ENCODE results near the gene TRMT11. TPM values are rescaled to one million over a fixed set of nuclear protein-coding genes. Genes with fewer than 3 reads are reported as not detected.

The TRMT11 gene
- total RNA-seq, 6 donors from 2014 or later: 13.8 to 66.0 (median 25.5) TPM

DNA sequence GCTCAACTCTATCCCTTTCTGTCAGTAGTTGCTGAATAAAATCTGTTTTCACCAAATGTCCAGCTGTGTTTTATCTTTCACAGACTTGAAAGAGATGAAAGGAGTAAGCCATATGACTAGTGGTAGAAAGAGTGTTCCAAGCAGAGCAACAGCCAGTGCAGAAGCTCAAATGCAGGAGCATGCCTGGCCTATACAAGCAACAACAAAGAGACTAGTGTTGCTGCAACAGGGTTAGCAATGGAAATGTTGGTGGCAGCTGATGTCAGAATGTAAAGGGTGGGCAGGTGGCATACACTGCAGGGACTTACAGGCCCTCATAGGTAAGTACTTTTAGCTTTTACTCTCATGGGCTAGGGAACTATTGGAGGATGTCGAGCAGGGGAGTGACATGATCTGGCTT is 35.0 kb upstream of the TRMT11 start:
- H3K9me3 ChIP-seq: no peaks in the 10 kb centered on the region
- no peak overlapping the region for H3K4me3 ChIP-seq
- DNase-seq (no peak), ATAC-seq (ENCODE audit: low FRiP score in 2 of 2) (no peak)
- no peak overlapping the region for H3K27ac ChIP-seq
- H3K36me3 ChIP-seq: no peaks in the 10 kb centered on the region
- no peaks in the 10 kb centered on the region for H3K27me3 ChIP-seq
- H3K4me1 ChIP-seq: peaks cover 7 to 17% (median 14%) of the 10 kb centered on the region in 4 donors
- WGBS, 2 donors: 88 to 95% methylated on average over 1 of the region's 1 CpG
- no peak for TF ChIP-seq POLR2A (IDR thresholded peaks at IDR 0.05)
- TF ChIP-seq POLR2AphosphoS5 (IDR thresholded peaks at IDR 0.05): no peak
- TF ChIP-seq, protein P1, sequence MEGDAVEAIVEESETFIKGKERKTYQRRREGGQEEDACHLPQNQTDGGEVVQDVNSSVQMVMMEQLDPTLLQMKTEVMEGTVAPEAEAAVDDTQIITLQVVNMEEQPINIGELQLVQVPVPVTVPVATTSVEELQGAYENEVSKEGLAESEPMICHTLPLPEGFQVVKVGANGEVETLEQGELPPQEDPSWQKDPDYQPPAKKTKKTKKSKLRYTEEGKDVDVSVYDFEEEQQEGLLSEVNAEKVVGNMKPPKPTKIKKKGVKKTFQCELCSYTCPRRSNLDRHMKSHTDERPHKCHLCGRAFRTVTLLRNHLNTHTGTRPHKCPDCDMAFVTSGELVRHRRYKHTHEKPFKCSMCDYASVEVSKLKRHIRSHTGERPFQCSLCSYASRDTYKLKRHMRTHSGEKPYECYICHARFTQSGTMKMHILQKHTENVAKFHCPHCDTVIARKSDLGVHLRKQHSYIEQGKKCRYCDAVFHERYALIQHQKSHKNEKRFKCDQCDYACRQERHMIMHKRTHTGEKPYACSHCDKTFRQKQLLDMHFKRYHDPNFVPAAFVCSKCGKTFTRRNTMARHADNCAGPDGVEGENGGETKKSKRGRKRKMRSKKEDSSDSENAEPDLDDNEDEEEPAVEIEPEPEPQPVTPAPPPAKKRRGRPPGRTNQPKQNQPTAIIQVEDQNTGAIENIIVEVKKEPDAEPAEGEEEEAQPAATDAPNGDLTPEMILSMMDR (IDR thresholded peaks at IDR 0.05): no peak
- no peak for TF ChIP-seq EP300 (IDR thresholded peaks at IDR 0.05)

DNA sequence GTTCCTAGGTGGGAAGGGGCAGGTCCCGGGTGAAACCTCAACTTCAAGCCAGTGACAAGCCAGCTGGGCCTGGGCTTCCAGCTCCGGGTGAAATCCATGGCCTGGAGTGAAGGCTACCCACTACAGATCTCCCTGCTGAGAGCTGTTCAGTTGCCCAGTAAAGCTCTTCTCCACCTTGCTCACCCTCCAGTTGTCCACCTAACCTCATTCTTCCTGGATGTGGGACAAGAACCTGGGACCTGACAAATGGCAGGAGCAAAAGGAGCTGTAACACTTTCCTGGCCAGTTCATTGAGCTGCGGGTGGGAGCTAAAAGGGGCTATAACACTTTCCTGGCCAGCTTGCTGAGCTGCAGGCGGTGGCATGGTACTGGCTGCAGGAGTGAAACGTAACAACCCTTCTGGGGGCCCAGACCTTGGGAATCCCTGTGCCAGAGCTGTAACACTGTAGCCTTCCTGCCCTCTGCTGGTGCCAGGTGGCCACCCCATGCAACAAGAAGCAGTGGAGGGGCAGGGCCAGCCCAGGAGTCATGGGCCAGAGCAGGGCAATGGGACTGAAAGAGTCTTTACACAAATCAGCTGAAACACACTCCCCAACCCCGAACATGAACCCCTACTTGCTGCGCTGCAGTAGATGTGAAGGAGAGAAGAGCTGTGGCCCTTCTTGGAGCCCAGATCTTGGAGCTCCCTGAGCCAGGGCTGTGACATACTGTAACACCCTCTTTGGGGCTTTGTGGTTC is 33.4 kb upstream of the TRMT11 start:
- 92 to 94% methylated on average over 5 to 7 of the region's 7 CpGs for WGBS, 2 donors
- Histone ChIP-seq H3K27ac (no peak overlapping the region), H3K27me3 (no peaks in the 10 kb centered on the region), H3K4me3 (no peak overlapping the region), H3K36me3 (no peaks in the 10 kb centered on the region), H3K4me1 (peaks cover 6 to 13% (median 10%) of the 10 kb centered on the region in 4 donors), H3K9me3 (no peaks in the 10 kb centered on the region)
- ATAC-seq (ENCODE audit: low FRiP score in 2 of 2) (no peak), DNase-seq (no peak)
- TF ChIP-seq, protein P1 (IDR thresholded peaks at IDR 0.05): peak in 3 of 6 experiments; percentile 8 to 26 (median 20)
- TF ChIP-seq EP300 (IDR thresholded peaks at IDR 0.05) (no peak), POLR2A (IDR thresholded peaks at IDR 0.05) (no peak), POLR2AphosphoS5 (IDR thresholded peaks at IDR 0.05) (no peak)

DNA sequence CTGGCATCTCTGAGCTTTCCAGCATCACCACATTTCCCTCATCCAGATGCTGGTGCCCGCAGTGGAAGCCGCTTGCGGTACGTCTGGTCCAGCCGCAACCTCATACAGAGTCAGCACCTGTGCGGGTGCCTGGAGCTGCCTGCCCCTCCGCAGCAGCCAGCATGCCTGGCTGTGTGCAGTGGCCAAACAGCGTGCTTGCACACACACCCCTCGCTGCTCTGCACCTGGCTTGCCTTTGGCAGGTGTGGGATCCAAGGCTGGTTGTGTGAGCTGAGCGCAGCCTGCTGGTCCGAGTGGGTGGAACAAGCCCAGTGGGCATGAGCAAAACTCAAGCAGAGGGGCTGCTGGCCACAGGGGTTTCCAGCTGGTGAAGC is 32.9 kb upstream of the TRMT11 start:
- TF ChIP-seq, protein P1 (IDR thresholded peaks at IDR 0.05): peak in 2 of 6 experiments; percentile 24 to 38
- TF ChIP-seq EP300 (IDR thresholded peaks at IDR 0.05) (no peak), POLR2A (IDR thresholded peaks at IDR 0.05) (no peak)
- DNase-seq: peak; percentile 37 to 74
- Histone ChIP-seq H3K9me3 (no peaks in the 10 kb centered on the region), H3K36me3 (no peaks in the 10 kb centered on the region), H3K4me3 (no peak overlapping the region), H3K27ac (no peak overlapping the region), H3K27me3 (no peaks in the 10 kb centered on the region), H3K4me1 (peaks cover 9 to 18% (median 14%) of the 10 kb centered on the region in 4 donors)
- ATAC-seq (ENCODE audit: low FRiP score in 2 of 2): no peak
- 63 to 82% methylated on average over 6 to 11 of the region's 11 CpGs for WGBS, 2 donors

DNA sequence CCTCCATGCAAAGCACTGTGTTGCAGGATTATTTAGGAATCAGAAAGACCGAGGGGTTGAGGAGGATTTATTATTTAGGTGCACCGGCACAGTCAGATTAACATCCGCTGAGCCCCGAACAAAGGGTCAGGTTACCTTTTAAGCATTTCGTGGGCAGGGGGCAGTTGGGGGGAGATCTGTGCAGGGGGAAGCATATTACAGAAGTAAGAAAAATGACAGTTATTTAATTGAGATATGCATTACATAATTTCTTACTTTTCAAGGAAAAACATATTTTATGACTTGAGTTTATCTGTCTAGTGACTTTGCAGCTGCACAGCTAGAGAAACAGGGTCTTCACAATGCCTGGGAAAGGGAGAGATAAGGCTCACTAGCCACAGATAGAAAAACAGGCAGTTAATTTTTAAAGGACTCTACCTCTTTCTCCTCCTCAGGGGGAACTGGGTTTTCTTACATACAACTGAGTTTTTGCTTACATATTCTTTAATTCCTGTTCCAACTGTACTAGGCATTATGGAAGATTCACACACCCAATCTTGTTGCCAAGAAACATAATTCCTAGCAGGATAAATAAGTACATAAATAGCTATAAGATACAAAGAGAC is 31.5 kb upstream of the TRMT11 start:
- Histone ChIP-seq H3K36me3 (no peaks in the 10 kb centered on the region), H3K4me3 (no peak overlapping the region), H3K27ac (no peak overlapping the region), H3K9me3 (no peaks in the 10 kb centered on the region), H3K27me3 (no peaks in the 10 kb centered on the region), H3K4me1 (peaks cover 22 to 29% (median 26%) of the 10 kb centered on the region in 4 donors)
- DNase-seq: no peak
- TF ChIP-seq POLR2AphosphoS5 (IDR thresholded peaks at IDR 0.05) (no peak), POLR2A (IDR thresholded peaks at IDR 0.05) (no peak), EP300 (IDR thresholded peaks at IDR 0.05) (no peak)
- TF ChIP-seq, protein P1 (IDR thresholded peaks at IDR 0.05): no peak
- 64 to 81% methylated on average over 5 of the region's 5 CpGs for WGBS, 2 donors
- ATAC-seq (ENCODE audit: low FRiP score in 2 of 2): no peak
